Spinal cord (tissue), 10 donors: ENCODE measurements around the gene FHL2. TPM values are rescaled to one million over a fixed set of nuclear protein-coding genes. Genes with fewer than 3 reads are reported as not detected.

ENCODE experiments used
- DNase-seq, 6 donors: peaks; one replicate each; pipeline versions ENCODE4 v3.0.0 to v3.0.0-alpha.2; 2013 to 2015; ENCODE audit warnings: low spot score in 6 of 6, low read depth in 4 of 6
- H3K27ac ChIP-seq: one replicate; pipeline ENCODE4 v1.5.1; 2013; ENCODE audit warnings: low read depth, low read length, control low read depth
- H3K27me3 ChIP-seq: one replicate; pipeline ENCODE4 v1.6.1; 2013; ENCODE audit warnings: low read length; ENCODE audit not compliant: control insufficient read depth, insufficient read depth
- H3K36me3 ChIP-seq: one replicate; pipeline ENCODE4 v1.6.1; 2013; ENCODE audit warnings: low read length; ENCODE audit not compliant: control insufficient read depth, insufficient read depth
- H3K4me1 ChIP-seq: one replicate; pipeline ENCODE4 v1.6.1; 2013; ENCODE audit warnings: low read length; ENCODE audit not compliant: control insufficient read depth, insufficient read depth
- H3K4me3 ChIP-seq: one replicate; pipeline ENCODE4 v1.5.1; 2013; ENCODE audit warnings: low read depth, low read length, control low read depth
- H3K9me3 ChIP-seq: one replicate; pipeline ENCODE4 v1.6.1; 2013; ENCODE audit warnings: low read length; ENCODE audit not compliant: control insufficient read depth, insufficient read depth
- WGBS: methylation state at CpG from one replicate; pipeline ENCODE4 v1.1.5; 2013; ENCODE audit warnings: missing lambda C conversion rate; ENCODE audit not compliant: insufficient coverage; 5-methylcytosine and 5-hydroxymethylcytosine counted together
- polyA plus RNA-seq, 2 donors: library from polyadenylated mRNA; unstranded; fragments of 120-200 nt; gene quantifications; one replicate each; pipeline ENCODE4 v1.2.1, GENCODE V29; 2013; ENCODE audit not compliant: insufficient read length in 2 of 2
- total RNA-seq, 2 donors: library from RNA; depleted of rRNA in 1 of 2; stranded (reverse); fragments of 120-200 nt in 1 of 2; fragments of >200 nt in 1 of 2; gene quantifications; one replicate each; pipeline versions ENCODE4 v1.2.3 to v1.2.4, GENCODE V29; 2013 to 2014
- donor health status: healthy.

FHL2 gene
- total and polyA plus RNA-seq, 4 donors = 7.7 to 23.4 (median 15.4) TPM

- WGBS = 90% methylated on average over 4 of the region's 4 CpGs
- H3K4me3 ChIP-seq = no peak overlapping the region
- H3K27ac ChIP-seq = no peak overlapping the region
These were observed 74.1 kb downstream of the FHL2 start for GRCh38 chr2:105324732-105325131.

GRCh38 chr2:105324101-105324500 lies 74.8 kb downstream of the FHL2 start:
- H3K4me3 ChIP-seq = no peak overlapping the region
- H3K4me1 ChIP-seq = peaks cover 14% of the 10 kb centered on the region
- no peak for DNase-seq
- no peaks in the 10 kb centered on the region for H3K27me3 ChIP-seq
- WGBS = no CpG with 5 or more reads among the region's 4 CpGs
- H3K36me3 ChIP-seq = peaks cover 5% of the 10 kb centered on the region
- no peaks in the 10 kb centered on the region for H3K9me3 ChIP-seq
- H3K27ac ChIP-seq = no peak overlapping the region

More at GRCh38 chr2:105324732-105325131, 74.1 kb downstream of the FHL2 start:
- DNase-seq = no peak
- Histone ChIP-seq H3K9me3 (no peaks in the 10 kb centered on the region), H3K27me3 (no peaks in the 10 kb centered on the region), H3K4me1 (peaks cover 14% of the 10 kb centered on the region), H3K36me3 (peaks cover 5% of the 10 kb centered on the region)

GRCh38 chr2:105323111-105323510 lies 75.7 kb downstream of the FHL2 start:
- H3K4me1 ChIP-seq = peaks cover 4% of the 10 kb centered on the region
- no peak overlapping the region for H3K4me3 ChIP-seq
- H3K27me3 ChIP-seq = no peaks in the 10 kb centered on the region
- WGBS = 72% methylated on average over 4 of the region's 5 CpGs
- peaks cover 5% of the 10 kb centered on the region for H3K36me3 ChIP-seq
- DNase-seq = no peak
- H3K27ac ChIP-seq = no peak overlapping the region
- H3K9me3 ChIP-seq = no peaks in the 10 kb centered on the region

GRCh38 chr2:105321875-105322646 lies 76.8 kb downstream of the FHL2 start:
- WGBS = no CpG with 5 or more reads among the region's 3 CpGs
- no peak for DNase-seq
- peaks cover 4% of the 10 kb centered on the region for H3K4me1 ChIP-seq
- H3K9me3 ChIP-seq = no peaks in the 10 kb centered on the region
- peaks cover 5% of the 10 kb centered on the region for H3K36me3 ChIP-seq
- no peak overlapping the region for H3K4me3 ChIP-seq
- H3K27me3 ChIP-seq = no peaks in the 10 kb centered on the region
- H3K27ac ChIP-seq = no peak overlapping the region

GRCh38 chr2:105320651-105321215 lies 78.1 kb downstream of the FHL2 start:
- Histone ChIP-seq H3K4me1 (peaks cover 4% of the 10 kb centered on the region), H3K27me3 (no peaks in the 10 kb centered on the region), H3K27ac (no peak overlapping the region), H3K36me3 (peaks cover 3% of the 10 kb centered on the region), H3K9me3 (no peaks in the 10 kb centered on the region), H3K4me3 (no peak overlapping the region)
- 70% methylated on average over 4 of the region's 7 CpGs for WGBS
- no peak for DNase-seq

- H3K4me1 ChIP-seq = no peaks in the 10 kb centered on the region
- 100% methylated on average over 1 of the region's 3 CpGs for WGBS
- H3K27me3 ChIP-seq = no peaks in the 10 kb centered on the region
- no peak overlapping the region for H3K27ac ChIP-seq
- no peaks in the 10 kb centered on the region for H3K9me3 ChIP-seq
- H3K36me3 ChIP-seq = no peaks in the 10 kb centered on the region
- H3K4me3 ChIP-seq = no peak overlapping the region
- DNase-seq = no peak
These were observed 80.9 kb downstream of the FHL2 start for GRCh38 chr2:105317937-105318336.

GRCh38 chr2:105315314-105315713 lies 83.5 kb downstream of the FHL2 start:
- no peak for DNase-seq
- no CpG with 5 or more reads among the region's 3 CpGs for WGBS

GRCh38 chr2:105313877-105314276 lies 85.0 kb downstream of the FHL2 start:
- H3K27ac ChIP-seq = no peak overlapping the region
- H3K4me3 ChIP-seq = no peak overlapping the region
- no peak for DNase-seq
- no peaks in the 10 kb centered on the region for H3K27me3 ChIP-seq
- H3K36me3 ChIP-seq = no peaks in the 10 kb centered on the region
- H3K9me3 ChIP-seq = no peaks in the 10 kb centered on the region
- H3K4me1 ChIP-seq = peaks cover 3% of the 10 kb centered on the region

More at GRCh38 chr2:105315314-105315713, 83.5 kb downstream of the FHL2 start:
- Histone ChIP-seq H3K9me3 (no peaks in the 10 kb centered on the region), H3K27me3 (no peaks in the 10 kb centered on the region), H3K27ac (no peak overlapping the region), H3K36me3 (no peaks in the 10 kb centered on the region), H3K4me3 (no peak overlapping the region), H3K4me1 (no peaks in the 10 kb centered on the region)
